ENCODE data around the gene TYW5.
A peak's percentile ranks its signal among the peaks of the same experiment; 100 is the strongest.

The TYW5 gene

DNA sequence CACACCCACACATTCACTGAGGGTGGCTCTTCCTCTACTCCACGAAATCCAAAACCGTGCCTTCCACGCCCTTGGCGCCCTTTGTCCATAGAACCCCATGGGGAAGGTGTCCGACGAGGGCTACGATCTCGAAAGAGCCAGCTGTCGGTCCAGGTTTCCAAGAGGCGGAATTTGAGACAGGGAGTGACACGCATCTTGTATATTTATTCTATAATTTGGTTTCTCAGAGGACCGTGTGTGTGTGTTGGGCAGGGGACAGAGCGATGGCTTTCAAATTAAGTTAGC, 43.5 kb downstream of the TYW5 start:
- DNase-seq, result no peak

GRCh38 chr2:199911052-199911876, 44.0 kb downstream of the TYW5 start, which contains the start of gene C2orf69:
Gene C2orf69 (plus strand): TSS chr2:199911293. CDS start chr2:199911439, 146 bp downstream.
- DNase-seq, result peak; percentile 90 to 94

DNA sequence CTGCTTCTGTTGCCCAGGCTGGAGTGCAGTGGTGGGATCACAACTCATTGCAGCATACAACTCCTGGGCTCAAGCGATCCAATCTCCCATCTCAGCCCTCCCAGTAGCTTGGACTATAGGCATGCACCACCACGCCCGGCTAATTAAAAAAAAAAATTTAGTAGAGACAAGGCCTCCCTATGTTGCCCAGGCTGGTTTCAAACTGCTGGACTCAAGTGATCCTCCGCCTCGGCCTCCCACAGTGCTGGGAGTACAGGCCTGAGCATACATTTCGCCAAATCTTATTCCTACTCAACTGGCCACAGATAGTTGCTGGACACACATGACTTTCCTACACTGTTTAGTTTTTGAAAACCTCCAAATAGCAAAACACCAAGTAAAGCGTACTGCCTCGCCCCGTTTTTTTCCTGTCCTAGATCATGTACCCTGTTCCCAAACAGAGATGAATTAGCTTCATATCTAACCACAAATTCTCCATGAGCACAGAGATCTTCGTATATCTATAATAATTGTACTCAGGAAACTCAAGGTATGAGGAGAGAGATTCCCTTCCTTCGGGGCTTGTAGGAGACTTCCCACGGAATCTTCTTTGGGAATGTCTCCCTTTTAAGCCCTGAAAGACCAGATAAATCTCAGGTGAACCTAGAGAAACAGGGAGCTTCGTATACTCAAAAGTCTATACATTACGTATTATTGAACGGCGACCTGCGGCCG, 44.8 kb downstream of the TYW5 start:
- DNase-seq, result no peak

DNA sequence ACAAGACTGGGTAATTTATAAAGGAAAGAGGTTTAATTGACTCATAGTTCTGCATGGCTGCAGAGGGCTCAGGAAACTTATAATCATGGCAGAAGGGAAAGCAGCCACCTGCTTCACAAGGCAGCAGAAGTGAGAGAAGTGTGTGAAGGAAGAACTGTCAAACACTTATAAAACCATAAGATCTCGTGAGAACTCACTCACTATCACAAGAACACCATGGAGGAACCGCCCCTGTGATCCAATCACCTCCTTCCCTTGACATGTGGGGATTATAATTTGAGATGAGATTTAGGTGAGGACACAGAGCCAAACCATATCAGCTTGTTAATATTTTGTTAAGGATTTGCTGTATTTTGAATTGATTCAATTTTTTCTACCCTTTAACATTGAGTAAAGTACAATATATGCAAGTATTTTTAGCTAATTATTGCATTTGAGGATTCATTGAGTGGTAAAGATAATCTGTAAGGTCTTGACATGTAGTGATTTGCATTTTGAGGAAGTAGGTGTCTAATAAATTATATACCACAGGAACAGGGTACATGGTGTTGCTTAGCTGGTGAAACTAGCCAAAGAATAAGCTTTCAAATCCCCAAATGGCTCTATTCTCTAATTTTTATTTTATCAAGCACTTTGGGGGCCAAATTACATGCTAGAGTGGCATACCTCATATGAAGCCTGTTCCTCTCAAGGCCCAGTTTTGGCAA, 48.1 kb downstream of the TYW5 start:
- DNase-seq, result no peak

GRCh38 chr2:199903111-199903510, 52.2 kb downstream of the TYW5 start:
- no peak for DNase-seq

- no peak for DNase-seq
Measured at GRCh38 chr2:199902486-199903110, 52.7 kb downstream of the TYW5 start.

DNA sequence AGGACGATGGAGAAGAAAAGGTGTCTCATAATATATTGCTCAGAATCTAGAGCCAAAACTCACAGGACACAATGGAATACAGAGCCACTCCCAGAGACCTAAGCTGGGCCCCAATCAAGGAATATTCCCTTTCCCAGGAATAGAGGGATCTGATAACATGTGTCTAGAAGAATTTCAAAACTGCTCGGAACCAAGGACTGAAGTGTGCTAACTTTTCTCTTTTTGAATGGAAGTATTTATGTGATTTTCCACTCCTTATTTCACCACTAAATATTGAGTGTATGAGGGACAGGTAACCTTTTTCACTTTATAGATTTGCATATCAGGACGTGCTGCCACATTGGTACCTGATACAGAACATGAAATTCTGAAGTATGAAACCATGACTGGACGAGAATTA, 53.3 kb downstream of the TYW5 start:
- DNase-seq, result no peak

- no peak for DNase-seq
Measured at GRCh38 chr2:199896617-199897016, 58.7 kb downstream of the TYW5 start.

DNA sequence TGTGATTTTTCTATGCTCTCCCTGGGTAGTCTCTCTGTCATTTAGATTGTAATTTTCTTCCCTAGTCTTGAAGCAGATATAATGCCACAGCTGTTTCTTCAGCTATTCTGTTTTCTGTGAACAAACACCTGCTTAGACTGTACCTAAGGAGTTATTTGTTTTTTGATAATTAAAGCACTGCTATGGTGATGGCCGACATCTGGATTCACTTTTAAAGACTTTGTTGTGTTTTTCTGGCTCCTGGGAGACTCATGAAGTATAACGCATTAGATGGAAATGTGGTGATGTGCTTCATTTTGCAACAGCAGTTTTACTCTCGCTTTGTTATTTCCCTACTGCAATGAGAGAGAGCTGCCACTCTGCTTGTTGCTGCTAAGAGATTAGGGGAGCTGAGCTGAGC, 59.9 kb downstream of the TYW5 start:
- DNase-seq, result no peak

- DNase-seq, result no peak
Measured at GRCh38 chr2:199883474-199884212, 71.6 kb downstream of the TYW5 start.

DNA sequence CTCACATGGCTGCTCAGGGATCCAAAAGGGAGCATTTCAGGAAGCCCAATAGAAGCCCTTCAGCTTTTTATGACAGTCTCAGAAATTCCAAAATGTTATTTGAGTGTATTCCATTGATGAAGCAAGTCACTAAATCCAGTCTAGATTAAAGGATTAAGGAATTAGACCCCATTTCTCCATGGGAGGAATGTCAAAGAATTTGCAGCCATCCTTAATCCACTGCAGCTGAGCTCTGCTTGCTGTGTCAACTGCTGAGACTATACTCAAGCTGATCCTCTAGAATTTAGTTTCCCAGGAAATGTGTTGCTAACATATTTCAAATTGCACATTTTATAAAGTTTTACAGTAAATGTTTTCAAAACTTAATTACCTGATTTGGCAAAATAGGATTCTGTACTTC, 72.6 kb downstream of the TYW5 start:
- DNase-seq, result no peak
